Vagina (tissue), 2 donors: ENCODE data around the gene STK39.

ENCODE experiments used
- CTCF ChIP-seq, 3 experiments: fragments of 450-650 bp in 2 of 3; fragments of 200-600 bp in 1 of 3; sonication (generic) in 1 of 3; IDR thresholded peaks; one replicate each; pipeline ENCODE4 v1.5.1; 2017 to 2019; ENCODE audit warnings: antibody characterized with exemption in 3 of 3, mild to moderate bottlenecking in 2 of 3, moderate library complexity in 2 of 3
- POLR2A ChIP-seq, 2 donors: fragments of 450-650 bp; IDR thresholded peaks; one replicate each; pipeline ENCODE4 v1.6.1; 2017; ENCODE audit warnings: antibody characterized with exemption in 2 of 2, mild to moderate bottlenecking in 2 of 2, moderate library complexity in 2 of 2

- TF ChIP-seq CTCF (IDR thresholded peaks at IDR 0.05), result no peak
- TF ChIP-seq POLR2A (IDR thresholded peaks at IDR 0.05), result no peak
These were observed 108.5 kb downstream of the STK39 start for GRCh38 chr2:168138901-168139300.
